NOMO-1 treated with dmso at 0.1 percent for 144 hours (cell line): ENCODE data around the gene ZBTB34.

ENCODE experiments used
- DNase-seq: peaks from one replicate; lab custom pipeline; 2025; ENCODE audit not compliant: unreplicated experiment; lab: John Stamatoyannopoulos, UW

ZBTB34 gene

GRCh38 chr9:126915846-126916543 is 55.6 kb downstream of the ZBTB34 start:
- no peak for DNase-seq

DNA sequence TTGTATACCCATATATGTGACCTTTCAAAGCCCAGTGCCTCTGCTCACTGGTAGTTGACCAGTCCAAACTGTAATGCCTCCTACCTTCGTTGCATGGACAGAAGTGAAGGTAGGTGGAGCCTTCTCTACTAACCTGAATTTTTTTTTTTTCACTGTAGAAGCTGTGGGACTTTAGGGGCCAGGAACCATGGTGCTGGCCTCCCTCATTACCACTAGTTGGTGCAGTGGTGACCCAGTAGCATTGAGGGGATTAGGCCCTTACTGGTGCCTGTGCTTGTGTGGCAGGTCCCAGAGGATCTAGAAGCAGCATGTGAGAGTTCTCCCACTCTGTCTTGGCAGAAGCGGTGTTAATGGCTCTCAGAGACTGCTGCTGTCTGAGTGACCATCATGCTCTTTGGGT is 56.5 kb downstream of the ZBTB34 start:
- no peak for DNase-seq

GRCh38 chr9:126919193-126919592 is 58.8 kb downstream of the ZBTB34 start:
- DNase-seq: no peak

DNA sequence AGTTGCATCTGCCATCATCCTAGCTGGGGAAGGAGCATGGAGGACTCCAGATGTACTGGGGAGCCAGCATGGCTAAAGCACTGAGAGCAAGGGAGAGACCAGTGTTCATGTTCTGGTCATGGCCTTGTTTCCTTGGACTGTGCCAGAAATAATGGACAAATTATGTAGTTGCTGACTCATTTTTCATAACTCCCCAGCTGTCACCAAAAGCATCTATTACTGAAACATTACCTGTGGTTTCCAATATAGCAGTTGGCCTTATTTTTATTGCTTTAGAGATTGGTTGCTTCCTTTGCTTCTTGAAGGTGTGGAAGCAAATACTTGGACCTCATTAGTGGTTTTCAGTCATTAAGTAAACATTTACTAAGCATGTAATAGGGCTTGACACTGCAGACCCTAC is 65.4 kb downstream of the ZBTB34 start:
- DNase-seq: no peak

DNA sequence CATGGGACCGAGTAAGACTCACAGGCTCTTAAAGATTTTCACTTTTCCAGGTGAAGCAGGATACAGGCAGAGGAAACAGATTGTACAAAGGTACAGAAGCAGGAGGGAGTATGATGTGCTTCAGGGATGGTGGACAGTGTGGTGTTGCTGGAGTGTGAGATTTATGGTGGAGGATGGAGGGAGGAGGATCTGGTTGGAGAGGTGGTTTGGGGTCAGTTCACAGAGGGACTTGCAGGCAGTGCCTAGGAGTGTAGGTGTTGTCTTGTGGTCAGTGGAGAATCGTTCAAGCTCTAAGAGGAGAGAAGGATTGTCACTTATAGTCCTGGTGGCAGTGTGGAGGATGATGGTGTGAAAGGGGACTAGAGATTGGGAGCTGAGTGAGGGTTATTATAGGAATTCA is 65.9 kb downstream of the ZBTB34 start:
- no peak for DNase-seq

DNA sequence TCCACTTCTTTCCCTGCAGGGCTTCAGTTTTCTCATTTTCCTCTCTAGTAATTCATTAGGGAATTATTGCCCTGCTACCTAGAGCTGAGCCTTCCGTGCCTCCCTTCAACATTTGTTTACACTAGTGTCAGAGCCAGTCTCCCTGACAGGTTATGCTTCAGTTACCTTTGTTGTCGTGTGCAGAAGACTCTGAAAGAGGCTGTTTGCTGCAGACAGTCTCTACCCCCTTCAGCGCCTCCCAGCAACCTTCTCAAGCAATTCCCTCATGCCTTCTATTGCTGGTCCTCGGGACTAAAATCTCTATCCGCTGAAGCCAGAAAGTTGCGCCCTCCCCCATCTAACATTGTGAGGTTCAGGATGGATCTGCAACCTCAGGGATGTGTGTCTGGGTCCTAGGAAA is 67.0 kb downstream of the ZBTB34 start:
- no peak for DNase-seq

DNA sequence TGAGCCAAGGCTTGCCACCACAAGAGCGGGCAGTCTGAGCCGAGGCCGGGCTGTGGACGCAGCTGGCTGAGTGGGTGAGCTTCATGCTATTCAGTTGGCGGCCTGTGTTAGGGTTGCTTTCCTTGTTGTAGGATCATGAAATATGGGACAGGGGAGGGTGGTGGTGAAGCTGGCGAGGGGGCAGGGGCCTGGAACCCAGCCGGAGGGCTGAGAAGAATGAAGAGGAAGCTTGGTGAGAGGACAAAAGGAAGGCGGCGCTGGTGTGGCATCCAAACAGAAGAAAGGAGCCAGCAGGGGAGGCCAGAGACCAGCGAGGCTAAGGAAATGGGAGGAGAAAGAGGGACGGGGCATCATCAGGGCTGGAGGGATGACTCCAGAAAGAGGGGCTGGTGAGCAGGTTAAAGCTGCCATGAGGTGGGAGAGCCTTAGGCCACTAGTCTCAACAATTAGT is 72.5 kb downstream of the ZBTB34 start:
- DNase-seq: no peak

DNA sequence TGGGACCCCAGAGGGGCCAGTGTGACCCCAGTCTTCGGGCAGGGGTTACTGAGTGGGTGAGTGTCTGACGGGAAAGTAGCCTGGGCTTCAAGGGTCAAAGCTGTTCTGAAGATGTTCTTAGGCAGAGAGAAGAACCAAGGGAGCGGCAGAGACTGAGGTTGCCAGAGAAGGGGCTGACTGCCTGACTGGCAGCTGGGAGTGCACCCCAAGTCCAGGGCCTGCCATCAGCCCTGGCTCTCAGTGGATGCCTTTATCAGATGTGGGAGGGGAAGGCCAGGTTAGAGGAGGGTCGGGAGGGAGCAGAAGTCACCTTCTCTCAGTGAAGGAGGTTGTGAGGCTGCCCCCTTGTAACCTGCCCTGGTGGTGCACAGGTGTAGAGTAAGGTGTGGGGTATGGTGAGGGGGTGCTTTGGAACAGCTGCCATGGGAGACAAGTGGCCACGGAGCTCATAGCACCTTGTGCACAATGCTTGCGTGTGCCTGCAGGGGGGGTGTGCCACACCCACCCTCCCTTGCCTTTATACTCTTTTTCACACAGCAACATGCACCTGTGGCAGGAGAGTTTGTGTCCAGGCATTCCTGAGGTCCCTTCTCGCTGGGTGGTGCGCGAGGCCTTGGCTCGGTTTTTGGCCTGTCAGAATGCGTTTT is 73.0 kb downstream of the ZBTB34 start:
- no peak for DNase-seq

- no peak for DNase-seq
Measured at GRCh38 chr9:126934441-126934840, 74.0 kb downstream of the ZBTB34 start.
